WTC11 (cell line): ENCODE data around the gene AJM1. TPM values are rescaled to one million over a fixed set of nuclear protein-coding genes. Genes with fewer than 3 reads are reported as not detected.

Source experiments
- ATAC-seq: fragments of 200-7000 bp; cut with Tn5 transposase; 2 replicates; pipeline ENCODE4 v1.10.0; 2021; ENCODE audit warnings: mild to moderate bottlenecking, moderate library complexity
- CTCF ChIA-PET: fragments of 300-600 bp; sonication (Branson Sonifier 250); formaldehyde crosslinking; loops from one replicate; lab custom pipeline; 2021; ENCODE audit warnings: antibody characterized with exemption; lab: Charles Lee
- POLR2A ChIA-PET: fragments of 350-600 bp; sonication (Branson Sonifier 250); formaldehyde crosslinking; loops from one replicate; lab custom pipeline; 2021; ENCODE audit warnings: antibody characterized with exemption; lab: Charles Lee
- DNase-seq: peaks from one replicate; pipeline ENCODE4 v3.0.0; 2021; ENCODE audit warnings: low spot score
- H3K27ac Mint-ChIP-seq: 2 replicates; pipeline ENCODE4 v1.8.0; 2021; ENCODE audit warnings: mixed read lengths
- H3K27me3 Mint-ChIP-seq: 2 replicates; pipeline ENCODE4 v1.8.0; 2021; ENCODE audit warnings: low read depth, mild to moderate bottlenecking, moderate library complexity, mixed read lengths
- H3K36me3 Mint-ChIP-seq: 2 replicates; pipeline ENCODE4 v1.8.0; 2021; ENCODE audit warnings: mixed read lengths
- H3K4me1 Mint-ChIP-seq: 2 replicates; pipeline ENCODE4 v1.8.0; 2022; ENCODE audit warnings: mixed read lengths
- H3K4me3 Mint-ChIP-seq: 2 replicates; pipeline ENCODE4 v1.8.0; 2021; ENCODE audit warnings: mild to moderate bottlenecking, moderate library complexity, mixed read lengths
- H3K9me3 Mint-ChIP-seq: 2 replicates; pipeline ENCODE4 v1.8.0; 2021; ENCODE audit warnings: mixed read lengths
- AFF4 ChIP-seq: sonication (generic); formaldehyde crosslinking; IDR thresholded peaks from 2 replicates; pipeline ENCODE4 v1.8.1; 2023; ENCODE audit warnings: mild to moderate bottlenecking, missing genetic modification reagents, borderline replicate concordance
- CBFB ChIP-seq: sonication (generic); formaldehyde crosslinking; IDR thresholded peaks from 2 replicates; pipeline ENCODE4 v1.8.1; 2022; ENCODE audit warnings: mild to moderate bottlenecking, low read depth, missing genetic modification reagents
- ELF4 ChIP-seq: sonication (generic); formaldehyde crosslinking; IDR thresholded peaks from 2 replicates; pipeline ENCODE4 v1.8.1; 2022; ENCODE audit warnings: low read depth, mild to moderate bottlenecking, moderate library complexity, missing genetic modification reagents
- HMGA2 ChIP-seq: fragments of 250-450 bp; sonication (Bioruptor Pico); IDR thresholded peaks from 2 replicates; pipeline ENCODE4 v1.4.0; 2021; ENCODE audit warnings: mild to moderate bottlenecking, moderate library complexity
- IRF2 ChIP-seq: sonication (generic); formaldehyde crosslinking; IDR thresholded peaks from 2 replicates; pipeline ENCODE4 v1.8.0; 2022; ENCODE audit warnings: low read depth, missing genetic modification reagents, borderline replicate concordance
- PRDM15 ChIP-seq: sonication (generic); formaldehyde crosslinking; IDR thresholded peaks from 2 replicates; pipeline ENCODE4 v1.8.0; 2022; ENCODE audit warnings: missing genetic modification reagents
- TEAD1 ChIP-seq: sonication (generic); formaldehyde crosslinking; IDR thresholded peaks from 2 replicates; pipeline ENCODE4 v1.8.0; 2022; ENCODE audit warnings: mild to moderate bottlenecking, missing genetic modification reagents
- USF1 ChIP-seq: sonication (generic); formaldehyde crosslinking; IDR thresholded peaks from 2 replicates; pipeline ENCODE4 v1.8.0; 2022; ENCODE audit warnings: mild to moderate bottlenecking, missing genetic modification reagents
- ZNF219 ChIP-seq: sonication (generic); formaldehyde crosslinking; IDR thresholded peaks from 2 replicates; pipeline ENCODE4 v1.8.0; 2023; ENCODE audit warnings: missing genetic modification reagents, mild to moderate bottlenecking, borderline replicate concordance
- total RNA-seq: library from RNA; stranded (reverse); gene quantifications from 3 replicates; pipeline ENCODE4 v1.2.3, GENCODE V29; 2021
- TF ChIP-seq, protein P1 (sequence below): sonication (generic); formaldehyde crosslinking; IDR thresholded peaks from 2 replicates; pipeline ENCODE4 v1.8.1; 2022; ENCODE audit warnings: low read depth, mild to moderate bottlenecking, moderate library complexity, missing genetic modification reagents, borderline replicate concordance
- TF ChIP-seq, protein P2 (sequence below): sonication (generic); formaldehyde crosslinking; conservative IDR thresholded peaks from 2 replicates; pipeline ENCODE4 v1.8.1; 2022; ENCODE audit warnings: mild to moderate bottlenecking, missing genetic modification reagents

The AJM1 gene
- total RNA-seq, 1 experiment from 2014 or later, result 1.6 TPM

DNA sequence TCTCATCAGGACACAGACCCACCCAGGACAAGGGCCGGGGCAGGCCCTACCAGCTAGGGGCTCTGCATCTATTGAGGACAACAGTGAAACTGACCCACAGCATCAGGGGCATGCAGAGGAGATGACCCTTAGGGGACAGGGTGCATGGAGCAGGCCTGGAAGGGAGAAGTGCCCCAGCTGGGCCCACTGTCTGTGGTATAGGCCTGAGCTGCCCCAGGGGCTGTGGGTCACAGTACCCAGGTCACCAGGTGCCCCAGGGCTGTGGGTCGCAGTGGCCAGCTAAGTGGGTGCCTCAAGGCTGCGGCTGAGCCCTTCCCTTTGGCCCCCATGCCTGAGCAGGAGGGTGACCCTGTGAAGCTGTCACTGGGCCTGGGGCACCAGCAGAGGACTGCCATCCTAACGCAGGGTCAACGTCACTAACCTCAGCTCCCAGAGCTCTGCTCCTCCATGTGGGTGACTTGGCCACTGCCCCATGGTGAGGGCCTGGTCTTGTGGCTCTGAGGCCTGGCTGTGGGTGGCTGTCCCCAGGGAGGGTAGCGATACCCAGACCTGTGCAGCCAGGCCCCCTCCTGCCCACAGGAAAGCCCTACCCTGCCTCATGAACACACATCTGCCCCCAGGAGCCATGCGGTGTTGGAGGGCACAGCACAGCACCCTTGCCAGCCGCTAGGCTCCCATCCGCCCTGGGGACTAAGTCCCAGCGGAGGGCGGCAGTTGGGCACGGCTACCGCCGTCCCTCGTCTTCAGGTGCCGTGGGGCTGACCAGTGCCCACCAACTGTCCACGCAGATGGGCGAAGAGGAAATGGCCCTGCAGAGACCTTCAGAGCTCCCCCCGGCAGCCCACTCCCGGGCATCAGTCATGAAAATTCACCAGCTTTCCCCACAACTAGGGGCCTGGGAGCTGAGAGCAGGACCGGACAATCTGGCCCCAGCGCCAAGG lies 18.9 kb downstream of the AJM1 start:
- POLR2A ChIA-PET, result interaction anchor here (1.2 to 1.3 kb wide), 2 partner anchors 9 to 14 kb away, joined by 3 to 6 read pairs; partner anchors contain the start of gene MAMDC4
- no peak for DNase-seq

GRCh38 chr9:136861874-136862457 lies 19.7 kb downstream of the AJM1 start:
- Mint-ChIP-seq H3K4me1 (peaks cover 4% of the 10 kb centered on the region), H3K27ac (no peak overlapping the region; the same call in 1 of the 2 replicates), H3K9me3 (no peaks in the 10 kb centered on the region), H3K36me3 (peaks cover 19% of the 10 kb centered on the region), H3K27me3 (no peaks in the 10 kb centered on the region), H3K4me3 (no peak overlapping the region)
- ChIA-PET POLR2A (interaction anchor here (0.8 kb wide), 1 partner anchor 10 kb away, joined by 3 read pairs; no protein-coding TSS in a partner anchor), CTCF (interaction anchor here (1.4 kb wide), 1 partner anchor 20 kb away, joined by 3 read pairs; the partner anchor contains the start of gene AJM1)
- ATAC-seq, result no peak
- no peak for DNase-seq
- TF ChIP-seq, protein P1, sequence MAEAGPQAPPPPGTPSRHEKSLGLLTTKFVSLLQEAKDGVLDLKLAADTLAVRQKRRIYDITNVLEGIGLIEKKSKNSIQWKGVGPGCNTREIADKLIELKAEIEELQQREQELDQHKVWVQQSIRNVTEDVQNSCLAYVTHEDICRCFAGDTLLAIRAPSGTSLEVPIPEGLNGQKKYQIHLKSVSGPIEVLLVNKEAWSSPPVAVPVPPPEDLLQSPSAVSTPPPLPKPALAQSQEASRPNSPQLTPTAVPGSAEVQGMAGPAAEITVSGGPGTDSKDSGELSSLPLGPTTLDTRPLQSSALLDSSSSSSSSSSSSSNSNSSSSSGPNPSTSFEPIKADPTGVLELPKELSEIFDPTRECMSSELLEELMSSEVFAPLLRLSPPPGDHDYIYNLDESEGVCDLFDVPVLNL (CRISPR knock-in tag), result no peak
- TF ChIP-seq AFF4 (CRISPR knock-in tag), result no peak
- TF ChIP-seq USF1 (CRISPR knock-in tag), result no peak
- TF ChIP-seq TEAD1 (CRISPR knock-in tag), result no peak
- no peak for TF ChIP-seq IRF2 (CRISPR knock-in tag)
- TF ChIP-seq PRDM15 (CRISPR knock-in tag), result no peak
- TF ChIP-seq, protein P2, sequence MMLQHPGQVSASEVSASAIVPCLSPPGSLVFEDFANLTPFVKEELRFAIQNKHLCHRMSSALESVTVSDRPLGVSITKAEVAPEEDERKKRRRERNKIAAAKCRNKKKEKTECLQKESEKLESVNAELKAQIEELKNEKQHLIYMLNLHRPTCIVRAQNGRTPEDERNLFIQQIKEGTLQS (CRISPR knock-in tag), result no peak

More for the DNA sequence above, 18.9 kb downstream of the AJM1 start:
- TF ChIP-seq CBFB, result no peak
- no peak for TF ChIP-seq USF1 (CRISPR knock-in tag)
- TF ChIP-seq HMGA2 (CRISPR knock-in tag), result no peak
- TF ChIP-seq ZNF219 (CRISPR knock-in tag), result no peak
- TF ChIP-seq PRDM15 (CRISPR knock-in tag), result no peak
- no peak for TF ChIP-seq ELF4
- TF ChIP-seq, all 79 proteins: peak for 0
- ATAC-seq, result no peak
- Mint-ChIP-seq H3K4me1 (peaks cover 4% of the 10 kb centered on the region), H3K27me3 (no peaks in the 10 kb centered on the region), H3K36me3 (peaks cover 19% of the 10 kb centered on the region), H3K4me3 (no peak overlapping the region), H3K9me3 (no peaks in the 10 kb centered on the region), H3K27ac (no peak overlapping the region)
- CTCF ChIA-PET, result interaction anchor here (1.4 kb wide), 1 partner anchor 19 kb away, joined by 3 read pairs; the partner anchor contains the start of gene AJM1
